NCI-H2107 (cell line): ENCODE data around the gene MAGEB3.
"Not testable (repeated sequence)": the region's sequence is repeated elsewhere in the genome, so short reads cannot be mapped to it uniquely, and the experiment has no call there.

Experiments used
- DNase-seq: peaks from one replicate; lab custom pipeline; 2025; lab: John Stamatoyannopoulos, UW

The MAGEB3 gene

GRCh38 chrX:30230395-30230794 lies at the start of gene MAGEB3:
Gene MAGEB3, plus strand, starts transcription at chrX:30230657. Its CDS starts 5,268 bp downstream, at chrX:30235925.
- no peak for DNase-seq

- DNase-seq: no peak
Measured at GRCh38 chrX:30181353-30181752, 49.1 kb upstream of the MAGEB3 start.

- no peak for DNase-seq
Measured at GRCh38 chrX:30183554-30183953, 46.9 kb upstream of the MAGEB3 start.

- DNase-seq: no peak
Measured at GRCh38 chrX:30190426-30190825, 40.0 kb upstream of the MAGEB3 start.

GRCh38 chrX:30193910-30194309 lies 36.5 kb upstream of the MAGEB3 start:
- not testable (repeated sequence) for DNase-seq

GRCh38 chrX:30196322-30196721 lies 34.1 kb upstream of the MAGEB3 start:
- DNase-seq: no peak

GRCh38 chrX:30212172-30212571 lies 18.3 kb upstream of the MAGEB3 start:
- DNase-seq: no peak

GRCh38 chrX:30215357-30215843 lies 15.1 kb upstream of the MAGEB3 start, which contains the start of gene MAGEB2:
Gene MAGEB2, plus strand, starts transcription at chrX:30215563. Its CDS starts 3,018 bp downstream, at chrX:30218581.
- no peak for DNase-seq

GRCh38 chrX:30217465-30217864 lies 13.0 kb upstream of the MAGEB3 start:
- no peak for DNase-seq

- DNase-seq: no peak
Measured at GRCh38 chrX:30219372-30219771, 11.1 kb upstream of the MAGEB3 start.

- DNase-seq: no peak
Measured at GRCh38 chrX:30220661-30221060, 9.8 kb upstream of the MAGEB3 start.

GRCh38 chrX:30224536-30224935 lies 5.9 kb upstream of the MAGEB3 start:
- no peak for DNase-seq

GRCh38 chrX:30228526-30228925 lies 1.9 kb upstream of the MAGEB3 start:
- no peak for DNase-seq

GRCh38 chrX:30241724-30242415 lies 11.4 kb downstream of the MAGEB3 start, which contains the start of gene MAGEB4:
Gene MAGEB4, plus strand, starts transcription at chrX:30242000. Its CDS starts 136 bp downstream, at chrX:30242136.
- DNase-seq: no peak

GRCh38 chrX:30246769-30247489 lies 16.5 kb downstream of the MAGEB3 start, which contains the start of gene MAGEB1:
Gene MAGEB1, plus strand, starts transcription at chrX:30247146. Its CDS starts 3,348 bp downstream, at chrX:30250494.
- no peak for DNase-seq

- no peak for DNase-seq
Measured at GRCh38 chrX:30248854-30249253, 18.4 kb downstream of the MAGEB3 start.

GRCh38 chrX:30253257-30253656 lies 22.8 kb downstream of the MAGEB3 start:
- no peak for DNase-seq

- no peak for DNase-seq
Measured at GRCh38 chrX:30259927-30260326, 29.5 kb downstream of the MAGEB3 start.

GRCh38 chrX:30261012-30261411 lies 30.6 kb downstream of the MAGEB3 start:
- no peak for DNase-seq

- no peak for DNase-seq
Measured at GRCh38 chrX:30262763-30263162, 32.3 kb downstream of the MAGEB3 start.

GRCh38 chrX:30270639-30271038 lies 40.2 kb downstream of the MAGEB3 start:
- no peak for DNase-seq

- DNase-seq: no peak
Measured at GRCh38 chrX:30275498-30275897, 45.0 kb downstream of the MAGEB3 start.

- no peak for DNase-seq
Measured at GRCh38 chrX:30278365-30278764, 47.9 kb downstream of the MAGEB3 start.
